Stomach (tissue), 4 donors: ENCODE measurements around the gene GDF7.

Source experiments
- EP300 ChIP-seq: sonication (generic); formaldehyde crosslinking; IDR thresholded peaks from one replicate; pipeline ENCODE4 v1.6.1; 2017; ENCODE audit warnings: antibody characterized with exemption
- TF ChIP-seq, protein P1 (sequence below), 7 experiments: fragments of 450-650 bp in 4 of 7; fragments of 200-600 bp in 3 of 7; sonication (generic) in 3 of 7; IDR thresholded peaks; one replicate each; pipeline ENCODE4 v1.5.1; 2016 to 2019; ENCODE audit warnings: antibody characterized with exemption in 7 of 7, control low read depth in 2 of 7, mild to moderate bottlenecking in 1 of 7

DNA sequence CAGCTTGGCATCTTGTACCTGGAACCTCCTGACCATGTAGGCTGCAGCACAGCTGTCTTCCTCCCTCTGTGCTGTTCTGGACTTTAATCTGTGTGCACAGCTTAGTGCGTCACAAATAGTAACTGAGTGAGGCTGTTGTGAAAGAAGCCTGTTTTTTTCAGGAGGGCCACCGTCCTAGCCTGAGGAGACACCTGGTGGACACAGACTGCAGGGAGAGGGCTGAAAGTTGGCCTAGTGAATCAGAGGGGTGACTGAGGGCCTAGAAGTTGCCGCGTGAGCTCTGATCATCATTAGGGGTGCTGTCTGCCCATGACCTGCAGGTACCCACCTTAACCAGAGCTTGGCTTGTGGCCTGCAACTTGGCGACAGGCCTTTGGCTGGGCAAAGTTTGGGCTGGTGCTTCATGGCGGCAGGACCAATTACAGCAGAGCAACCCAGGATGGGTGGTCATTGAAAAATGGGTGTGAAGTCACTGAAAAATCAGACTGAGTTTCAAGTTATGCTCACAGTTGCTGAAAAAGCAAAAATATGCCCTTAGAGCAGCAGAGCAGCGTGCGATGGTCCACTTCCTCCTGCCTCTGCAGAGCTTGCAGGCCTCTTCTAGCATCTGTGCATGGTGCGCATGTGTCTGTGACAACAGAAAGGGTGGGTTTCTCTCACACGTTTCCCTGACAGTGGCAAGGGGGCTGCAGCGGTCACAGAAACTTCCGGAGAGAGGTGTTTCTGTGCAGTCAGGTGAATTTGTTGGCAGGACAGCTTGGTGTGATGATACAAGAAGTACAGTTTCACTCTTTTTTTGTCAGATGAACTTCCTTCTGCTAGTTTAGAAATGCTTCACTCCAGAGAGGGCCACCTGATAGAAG lies 9.6 kb downstream of the GDF7 start:
- TF ChIP-seq EP300, result no peak
- TF ChIP-seq, protein P1, sequence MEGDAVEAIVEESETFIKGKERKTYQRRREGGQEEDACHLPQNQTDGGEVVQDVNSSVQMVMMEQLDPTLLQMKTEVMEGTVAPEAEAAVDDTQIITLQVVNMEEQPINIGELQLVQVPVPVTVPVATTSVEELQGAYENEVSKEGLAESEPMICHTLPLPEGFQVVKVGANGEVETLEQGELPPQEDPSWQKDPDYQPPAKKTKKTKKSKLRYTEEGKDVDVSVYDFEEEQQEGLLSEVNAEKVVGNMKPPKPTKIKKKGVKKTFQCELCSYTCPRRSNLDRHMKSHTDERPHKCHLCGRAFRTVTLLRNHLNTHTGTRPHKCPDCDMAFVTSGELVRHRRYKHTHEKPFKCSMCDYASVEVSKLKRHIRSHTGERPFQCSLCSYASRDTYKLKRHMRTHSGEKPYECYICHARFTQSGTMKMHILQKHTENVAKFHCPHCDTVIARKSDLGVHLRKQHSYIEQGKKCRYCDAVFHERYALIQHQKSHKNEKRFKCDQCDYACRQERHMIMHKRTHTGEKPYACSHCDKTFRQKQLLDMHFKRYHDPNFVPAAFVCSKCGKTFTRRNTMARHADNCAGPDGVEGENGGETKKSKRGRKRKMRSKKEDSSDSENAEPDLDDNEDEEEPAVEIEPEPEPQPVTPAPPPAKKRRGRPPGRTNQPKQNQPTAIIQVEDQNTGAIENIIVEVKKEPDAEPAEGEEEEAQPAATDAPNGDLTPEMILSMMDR (IDR thresholded peaks at IDR 0.05), result peak in 2 of 7 experiments; percentile 29 to 41
